ENCODE data around the gene HDGFL3.

GRCh38 chr15:83209333-83209732 lies 1.7 kb upstream of the HDGFL3 start:
- TF ChIP-seq, protein P1, sequence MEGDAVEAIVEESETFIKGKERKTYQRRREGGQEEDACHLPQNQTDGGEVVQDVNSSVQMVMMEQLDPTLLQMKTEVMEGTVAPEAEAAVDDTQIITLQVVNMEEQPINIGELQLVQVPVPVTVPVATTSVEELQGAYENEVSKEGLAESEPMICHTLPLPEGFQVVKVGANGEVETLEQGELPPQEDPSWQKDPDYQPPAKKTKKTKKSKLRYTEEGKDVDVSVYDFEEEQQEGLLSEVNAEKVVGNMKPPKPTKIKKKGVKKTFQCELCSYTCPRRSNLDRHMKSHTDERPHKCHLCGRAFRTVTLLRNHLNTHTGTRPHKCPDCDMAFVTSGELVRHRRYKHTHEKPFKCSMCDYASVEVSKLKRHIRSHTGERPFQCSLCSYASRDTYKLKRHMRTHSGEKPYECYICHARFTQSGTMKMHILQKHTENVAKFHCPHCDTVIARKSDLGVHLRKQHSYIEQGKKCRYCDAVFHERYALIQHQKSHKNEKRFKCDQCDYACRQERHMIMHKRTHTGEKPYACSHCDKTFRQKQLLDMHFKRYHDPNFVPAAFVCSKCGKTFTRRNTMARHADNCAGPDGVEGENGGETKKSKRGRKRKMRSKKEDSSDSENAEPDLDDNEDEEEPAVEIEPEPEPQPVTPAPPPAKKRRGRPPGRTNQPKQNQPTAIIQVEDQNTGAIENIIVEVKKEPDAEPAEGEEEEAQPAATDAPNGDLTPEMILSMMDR (IDR thresholded peaks at IDR 0.05), result no peak
- no peak for TF ChIP-seq POLR2A (IDR thresholded peaks at IDR 0.05)
- no peak for TF ChIP-seq EP300 (IDR thresholded peaks at IDR 0.05)

Data from ovary (tissue), 3 donors.